Central memory CD8-positive, alpha-beta T cell (primary cell): ENCODE data around the gene ZNF710.

ENCODE experiments used
- ATAC-seq: fragments of 150-1000 bp; cut with Tn5 transposase; replicated peaks from 2 replicates; pipeline ENCODE4 v1.10.0; 2022; ENCODE audit warnings: mild to moderate bottlenecking, moderate FRiP score, moderate number of reproducible peaks; ENCODE audit not compliant: poor library complexity, severe bottlenecking; ENCODE audit errors: extremely low read depth
- DNase-seq, 2 donors: peaks; one replicate each; pipeline ENCODE4 v3.0.0; 2021; ENCODE audit warnings: low spot score in 2 of 2
- H3K27ac Mint-ChIP-seq: one replicate; pipeline ENCODE4 v1.8.0; 2022; ENCODE audit warnings: low read depth, mild to moderate bottlenecking, moderate library complexity, mixed read lengths
- H3K27me3 Mint-ChIP-seq: one replicate; pipeline ENCODE4 v1.8.0; 2022; ENCODE audit warnings: mixed read lengths
- H3K36me3 Mint-ChIP-seq: one replicate; pipeline ENCODE4 v1.8.0; 2022; ENCODE audit warnings: mild to moderate bottlenecking, moderate library complexity, mixed read lengths; ENCODE audit not compliant: insufficient read depth
- H3K4me1 Mint-ChIP-seq: one replicate; pipeline ENCODE4 v1.8.0; 2022; ENCODE audit warnings: mixed read lengths
- H3K4me3 Mint-ChIP-seq: one replicate; pipeline ENCODE4 v1.8.0; 2022; ENCODE audit warnings: mild to moderate bottlenecking, moderate library complexity, mixed read lengths
- H3K9me3 Mint-ChIP-seq: one replicate; pipeline ENCODE4 v1.8.0; 2022; ENCODE audit warnings: mixed read lengths

ZNF710 gene

DNA sequence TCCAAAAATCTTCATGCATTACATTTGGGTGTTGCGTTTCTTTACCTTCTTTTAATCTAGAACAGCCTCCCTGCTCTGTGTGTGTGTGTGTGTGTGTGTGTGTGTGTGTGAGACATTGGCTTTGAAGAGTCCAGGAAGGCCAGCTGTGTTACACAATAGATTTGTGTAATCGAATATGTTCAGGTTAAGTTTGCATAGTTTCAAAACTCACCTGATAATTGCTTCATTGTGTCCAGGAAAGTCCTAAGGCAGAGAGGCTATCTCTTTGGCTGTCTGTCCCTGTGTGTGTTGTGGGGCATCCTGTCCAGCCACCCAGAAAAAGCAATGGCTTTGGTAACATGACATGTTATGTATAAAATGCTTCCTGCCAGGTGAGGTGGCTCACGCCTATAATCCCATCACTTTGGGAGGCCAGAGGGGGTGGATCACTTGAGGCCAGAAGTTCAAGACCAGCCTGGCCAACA lies 37.5 kb downstream of the ZNF710 start:
- no peak for ATAC-seq
- DNase-seq: no peak
- H3K27ac Mint-ChIP-seq: peak overlapping the region; percentile 85
- peaks cover 51% of the 10 kb centered on the region for H3K4me1 Mint-ChIP-seq
- no peaks in the 10 kb centered on the region for H3K9me3 Mint-ChIP-seq
- peaks cover 22% of the 10 kb centered on the region for H3K36me3 Mint-ChIP-seq
- H3K4me3 Mint-ChIP-seq: peak overlapping the region; percentile 14
- no peaks in the 10 kb centered on the region for H3K27me3 Mint-ChIP-seq

DNA sequence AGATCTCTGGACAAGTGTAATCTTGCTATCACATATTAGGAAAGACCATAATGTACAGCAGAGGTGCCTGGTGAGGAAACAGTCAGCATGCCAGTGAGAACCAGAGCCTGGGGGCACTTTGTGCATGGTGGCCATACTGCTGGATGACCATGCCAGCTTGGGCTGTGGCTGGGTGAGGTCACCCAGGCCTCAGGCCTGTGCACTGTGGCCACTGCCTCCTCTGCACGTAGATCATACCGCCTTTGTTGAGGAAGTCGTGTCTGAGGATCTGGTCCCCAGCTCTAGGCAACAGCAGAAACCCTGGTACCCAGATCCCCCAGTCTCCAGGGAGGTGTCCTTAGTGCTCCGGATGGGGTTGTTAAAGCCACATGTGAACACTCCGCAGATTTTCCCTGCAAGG lies 38.9 kb downstream of the ZNF710 start:
- Mint-ChIP-seq H3K9me3 (no peaks in the 10 kb centered on the region), H3K4me3 (no peak overlapping the region), H3K4me1 (peaks cover 44% of the 10 kb centered on the region), H3K27ac (peak overlapping the region; percentile 85), H3K27me3 (no peaks in the 10 kb centered on the region), H3K36me3 (peaks cover 13% of the 10 kb centered on the region)
- DNase-seq: no peak
- no peak for ATAC-seq

GRCh38 chr15:90040618-90041017 lies 39.5 kb downstream of the ZNF710 start:
- ATAC-seq: no peak
- no peak for DNase-seq
- peaks cover 50% of the 10 kb centered on the region for H3K4me1 Mint-ChIP-seq
- no peaks in the 10 kb centered on the region for H3K9me3 Mint-ChIP-seq
- no peaks in the 10 kb centered on the region for H3K27me3 Mint-ChIP-seq
- H3K27ac Mint-ChIP-seq: no peak overlapping the region
- H3K36me3 Mint-ChIP-seq: peaks cover 11% of the 10 kb centered on the region
- H3K4me3 Mint-ChIP-seq: no peak overlapping the region

GRCh38 chr15:90042356-90042755 lies 41.2 kb downstream of the ZNF710 start:
- Mint-ChIP-seq H3K27me3 (no peaks in the 10 kb centered on the region), H3K4me1 (peaks cover 45% of the 10 kb centered on the region), H3K36me3 (peaks cover 11% of the 10 kb centered on the region), H3K9me3 (no peaks in the 10 kb centered on the region), H3K4me3 (no peak overlapping the region), H3K27ac (no peak overlapping the region)
- DNase-seq (no peak), ATAC-seq (no peak)

DNA sequence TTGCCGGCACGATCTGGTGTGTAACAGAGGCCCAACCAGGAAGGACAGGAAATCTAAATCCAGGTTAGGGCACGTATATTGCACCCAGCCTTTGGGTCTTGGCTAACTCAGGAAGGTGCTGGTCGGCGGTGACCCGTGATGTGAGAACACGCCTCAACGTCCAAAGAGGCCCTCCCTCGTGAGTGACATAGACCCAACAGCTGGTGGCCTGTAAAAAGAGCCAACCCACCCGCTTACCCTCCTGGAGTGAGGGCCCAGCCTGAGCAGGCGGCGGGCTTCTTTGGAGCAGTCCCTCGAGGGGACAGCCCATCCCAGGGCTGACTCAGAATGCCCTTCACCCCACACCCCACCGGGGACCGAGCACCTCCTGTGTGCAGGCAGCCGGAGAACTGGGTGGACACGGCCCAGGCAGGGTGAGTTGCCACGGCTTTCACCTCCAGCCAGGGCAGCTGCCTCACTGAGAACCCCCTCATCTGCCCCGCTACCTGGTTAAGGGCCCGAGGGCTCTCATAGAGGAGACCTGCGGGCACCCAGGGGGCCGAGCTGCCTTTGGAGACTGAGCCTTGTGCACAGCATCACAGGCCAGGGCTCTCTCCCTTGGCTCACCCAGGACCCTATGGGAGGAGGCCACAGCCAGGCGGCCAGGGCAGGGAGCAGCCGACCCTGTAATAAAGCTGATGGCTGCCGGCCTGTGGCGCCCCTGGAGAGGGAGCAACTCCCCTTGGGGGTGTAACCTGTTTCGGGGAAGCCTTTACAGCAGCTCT lies 41.8 kb downstream of the ZNF710 start:
- Mint-ChIP-seq H3K4me1 (peaks cover 39% of the 10 kb centered on the region), H3K27me3 (no peaks in the 10 kb centered on the region), H3K27ac (no peak overlapping the region), H3K9me3 (no peaks in the 10 kb centered on the region), H3K4me3 (no peak overlapping the region), H3K36me3 (peaks cover 11% of the 10 kb centered on the region)
- ATAC-seq (no peak), DNase-seq (no peak)

- Mint-ChIP-seq H3K27me3 (no peaks in the 10 kb centered on the region), H3K4me3 (no peak overlapping the region), H3K27ac (peak overlapping the region; percentile 67), H3K4me1 (peaks cover 33% of the 10 kb centered on the region), H3K9me3 (no peaks in the 10 kb centered on the region), H3K36me3 (peaks cover 7% of the 10 kb centered on the region)
- ATAC-seq (no peak), DNase-seq (no peak)
These were observed 42.4 kb downstream of the ZNF710 start for GRCh38 chr15:90043530-90044010.

- no peak overlapping the region for H3K4me3 Mint-ChIP-seq
- DNase-seq (no peak), ATAC-seq (no peak)
- H3K4me1 Mint-ChIP-seq: peaks cover 30% of the 10 kb centered on the region
- peaks cover 4% of the 10 kb centered on the region for H3K36me3 Mint-ChIP-seq
- no peaks in the 10 kb centered on the region for H3K27me3 Mint-ChIP-seq
- H3K27ac Mint-ChIP-seq: peak overlapping the region; percentile 67
- H3K9me3 Mint-ChIP-seq: no peaks in the 10 kb centered on the region
These were observed 43.1 kb downstream of the ZNF710 start for GRCh38 chr15:90044191-90044590.

GRCh38 chr15:90044916-90045371 lies 43.8 kb downstream of the ZNF710 start:
- no peak for DNase-seq
- no peak overlapping the region for H3K4me3 Mint-ChIP-seq
- H3K27me3 Mint-ChIP-seq: no peaks in the 10 kb centered on the region
- peak overlapping the region; percentile 81 for H3K27ac Mint-ChIP-seq
- peaks cover 32% of the 10 kb centered on the region for H3K4me1 Mint-ChIP-seq
- ATAC-seq: no peak
- H3K36me3 Mint-ChIP-seq: peaks cover 2% of the 10 kb centered on the region
- H3K9me3 Mint-ChIP-seq: no peaks in the 10 kb centered on the region

GRCh38 chr15:90046289-90046688 lies 45.2 kb downstream of the ZNF710 start:
- no peak overlapping the region for H3K4me3 Mint-ChIP-seq
- H3K4me1 Mint-ChIP-seq: peaks cover 37% of the 10 kb centered on the region
- peaks cover 2% of the 10 kb centered on the region for H3K36me3 Mint-ChIP-seq
- ATAC-seq (no peak), DNase-seq (no peak)
- H3K27me3 Mint-ChIP-seq: no peaks in the 10 kb centered on the region
- no peaks in the 10 kb centered on the region for H3K9me3 Mint-ChIP-seq
- H3K27ac Mint-ChIP-seq: no peak overlapping the region

DNA sequence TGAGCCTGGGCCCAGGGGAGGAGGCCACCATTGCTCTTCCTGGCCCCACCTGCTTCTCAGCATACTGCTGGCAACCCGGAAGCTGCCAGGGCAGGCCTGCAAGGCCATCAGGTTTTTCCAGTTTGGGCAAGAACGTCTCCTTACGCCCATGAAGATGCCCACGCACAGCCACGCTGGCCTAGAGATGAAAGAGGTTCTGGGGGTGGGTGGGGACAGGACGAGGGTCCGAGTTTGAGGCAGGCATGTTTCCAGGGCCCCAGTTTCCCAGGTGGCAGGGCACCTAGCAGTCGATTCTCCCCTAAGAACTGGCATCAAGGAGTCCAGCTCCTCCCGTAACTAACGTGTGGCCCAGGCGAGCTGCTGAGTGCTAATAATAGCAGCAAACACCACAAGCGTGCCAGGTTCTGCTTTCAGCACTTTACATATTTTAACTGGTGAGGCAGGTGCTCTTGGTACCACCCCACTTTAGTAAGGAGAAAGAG lies 45.8 kb downstream of the ZNF710 start:
- H3K9me3 Mint-ChIP-seq: no peaks in the 10 kb centered on the region
- H3K36me3 Mint-ChIP-seq: peaks cover 2% of the 10 kb centered on the region
- ATAC-seq: no peak
- no peak for DNase-seq
- no peaks in the 10 kb centered on the region for H3K27me3 Mint-ChIP-seq
- no peak overlapping the region for H3K4me3 Mint-ChIP-seq
- H3K4me1 Mint-ChIP-seq: peaks cover 37% of the 10 kb centered on the region
- H3K27ac Mint-ChIP-seq: no peak overlapping the region

GRCh38 chr15:90047956-90048575 lies 46.9 kb downstream of the ZNF710 start:
- ATAC-seq (no peak), DNase-seq (no peak)
- Mint-ChIP-seq H3K9me3 (no peaks in the 10 kb centered on the region), H3K4me3 (no peak overlapping the region), H3K27ac (no peak overlapping the region), H3K36me3 (peaks cover 2% of the 10 kb centered on the region), H3K4me1 (peaks cover 40% of the 10 kb centered on the region), H3K27me3 (no peaks in the 10 kb centered on the region)

DNA sequence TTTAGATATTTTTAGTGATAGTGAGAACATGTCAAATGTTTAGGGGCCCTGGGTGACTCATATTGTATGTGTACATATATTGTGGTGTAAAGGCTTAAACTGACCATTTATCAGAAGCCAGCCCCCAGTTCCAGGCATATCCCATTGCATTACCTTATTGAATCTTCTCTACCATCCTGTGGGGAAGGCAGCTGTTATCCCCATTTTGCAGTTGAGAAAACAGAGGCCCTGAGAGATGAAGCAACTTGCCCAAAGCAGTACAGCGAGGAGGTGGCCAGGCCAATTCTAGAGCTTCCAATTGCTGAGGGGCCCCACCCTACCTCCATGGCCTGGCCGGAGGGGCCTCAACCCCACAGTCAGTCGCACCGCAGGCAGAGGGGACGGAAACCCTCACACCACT lies 47.9 kb downstream of the ZNF710 start:
- H3K4me1 Mint-ChIP-seq: peaks cover 38% of the 10 kb centered on the region
- no peaks in the 10 kb centered on the region for H3K27me3 Mint-ChIP-seq
- no peak overlapping the region for H3K27ac Mint-ChIP-seq
- H3K9me3 Mint-ChIP-seq: no peaks in the 10 kb centered on the region
- H3K4me3 Mint-ChIP-seq: no peak overlapping the region
- DNase-seq (no peak), ATAC-seq (no peak)
- no peaks in the 10 kb centered on the region for H3K36me3 Mint-ChIP-seq
